Mesenchymal stem cell (in vitro differentiated cells and primary cell): Measurements from ENCODE around the gene REV3L.
A peak's percentile ranks its signal among the peaks of the same experiment; 100 is the strongest.
"Not testable (repeated sequence)": the region's sequence is repeated elsewhere in the genome, so short reads cannot be mapped to it uniquely, and the experiment has no call there.

Experiments used
- DNase-seq: peaks from one replicate; pipeline ENCODE4 v3.0.0-alpha.2; 2013
- H2AFZ ChIP-seq: one replicate; pipeline ENCODE4 v1.6.1; 2013; ENCODE audit warnings: low read depth, mild to moderate bottlenecking, control low read depth, inconsistent platforms, low read length, moderate library complexity
- H2AK5ac ChIP-seq: 2 replicates; pipeline ENCODE4 v1.6.1; 2013; ENCODE audit warnings: low read length, moderate library complexity, mild to moderate bottlenecking, inconsistent platforms; ENCODE audit not compliant: severe bottlenecking
- H2BK120ac ChIP-seq: one replicate; pipeline ENCODE4 v1.6.1; 2013; ENCODE audit warnings: low read depth, mild to moderate bottlenecking, inconsistent platforms, low read length, moderate library complexity
- H2BK12ac ChIP-seq, 2 experiments: one replicate each; pipeline ENCODE4 v1.6.1; 2013; ENCODE audit warnings: inconsistent platforms in 2 of 2, low read length in 2 of 2, mild to moderate bottlenecking in 2 of 2, moderate library complexity in 2 of 2, control low read depth in 1 of 2
- H2BK15ac ChIP-seq: one replicate; pipeline ENCODE4 v1.6.1; 2013; ENCODE audit warnings: mild to moderate bottlenecking, low read depth, inconsistent platforms; ENCODE audit not compliant: poor library complexity, severe bottlenecking
- H2BK5ac ChIP-seq: 2 replicates; pipeline ENCODE4 v1.6.1; 2013; ENCODE audit warnings: low read depth, mild to moderate bottlenecking, low read length, control low read depth, inconsistent platforms; ENCODE audit not compliant: poor library complexity, severe bottlenecking
- H3K14ac ChIP-seq, 2 experiments: one replicate each; pipeline ENCODE4 v1.6.1; 2013; ENCODE audit warnings: inconsistent platforms in 2 of 2, low read length in 2 of 2, control low read depth in 1 of 2, mild to moderate bottlenecking in 1 of 2, moderate library complexity in 1 of 2
- H3K18ac ChIP-seq, 2 experiments: one replicate each; pipeline ENCODE4 v1.6.1; 2013; ENCODE audit warnings: inconsistent platforms in 2 of 2, low read length in 2 of 2, control low read depth in 1 of 2, low read depth in 1 of 2, mild to moderate bottlenecking in 1 of 2
- H3K23ac ChIP-seq, 2 experiments: one replicate each; pipeline ENCODE4 v1.6.1; 2013; ENCODE audit warnings: inconsistent platforms in 2 of 2, low read length in 2 of 2, mild to moderate bottlenecking in 2 of 2, moderate library complexity in 2 of 2, control low read depth in 1 of 2
- H3K27ac ChIP-seq: 2 replicates; pipeline ENCODE4 v1.5.1; 2013; ENCODE audit warnings: mild to moderate bottlenecking, moderate library complexity, low read length, control low read depth, inconsistent platforms; ENCODE audit not compliant: poor library complexity, severe bottlenecking
- H3K27me3 ChIP-seq, 2 experiments: 2 replicates each; pipeline versions ENCODE4 v1.6.1 to v1.7.0; 2013; ENCODE audit warnings: low read length in 2 of 2, mild to moderate bottlenecking in 2 of 2, moderate library complexity in 2 of 2, control low read depth in 1 of 2, inconsistent platforms in 1 of 2; ENCODE audit not compliant: control insufficient read depth in 1 of 2, insufficient read depth in 1 of 2
- H3K36me3 ChIP-seq, 2 experiments: 2 replicates each; pipeline versions ENCODE4 v1.6.1 to v1.7.0; 2013; ENCODE audit warnings: low read length in 2 of 2, control low read depth in 1 of 2, inconsistent platforms in 1 of 2, low read depth in 1 of 2, mild to moderate bottlenecking in 1 of 2; ENCODE audit not compliant: insufficient read depth in 2 of 2, control insufficient read depth in 1 of 2
- H3K4ac ChIP-seq, 2 experiments: one replicate each; pipeline ENCODE4 v1.6.1; 2013; ENCODE audit warnings: inconsistent platforms in 2 of 2, low read length in 2 of 2, mild to moderate bottlenecking in 2 of 2, moderate library complexity in 2 of 2, control low read depth in 1 of 2, low read depth in 1 of 2
- H3K4me1 ChIP-seq: 2 replicates; pipeline ENCODE4 v1.6.1; 2013; ENCODE audit warnings: low read depth, low read length, control low read depth; ENCODE audit not compliant: control insufficient read depth, insufficient read depth
- H3K4me2 ChIP-seq: 2 replicates; pipeline ENCODE4 v1.6.1; 2013; ENCODE audit warnings: low read length, mild to moderate bottlenecking, inconsistent platforms; ENCODE audit not compliant: poor library complexity, severe bottlenecking
- H3K4me3 ChIP-seq, 2 experiments: 2 replicates each; pipeline versions ENCODE4 v1.5.1 to v1.7.0; 2013; ENCODE audit warnings: low read length in 2 of 2, mild to moderate bottlenecking in 2 of 2, control low read depth in 1 of 2, low read depth in 1 of 2; ENCODE audit not compliant: insufficient read depth in 1 of 2
- H3K79me1 ChIP-seq: replicated peaks from 2 replicates; pipeline ENCODE4 v1.6.1; 2013; ENCODE audit warnings: mild to moderate bottlenecking, control low read depth, low read length, inconsistent platforms; ENCODE audit not compliant: poor library complexity, severe bottlenecking
- H3K9ac ChIP-seq: 2 replicates; pipeline ENCODE4 v1.7.0; 2013; ENCODE audit warnings: mild to moderate bottlenecking, low read length, moderate library complexity
- H3K9me3 ChIP-seq: 2 replicates; pipeline ENCODE4 v1.7.0; 2013; ENCODE audit warnings: mild to moderate bottlenecking, low read length; ENCODE audit not compliant: control insufficient read depth
- H4K8ac ChIP-seq: one replicate; pipeline ENCODE4 v1.6.1; 2013; ENCODE audit warnings: inconsistent platforms, mild to moderate bottlenecking, low read length, moderate library complexity
- H4K91ac ChIP-seq: one replicate; pipeline ENCODE4 v1.6.1; 2013; ENCODE audit warnings: mild to moderate bottlenecking, low read length, inconsistent platforms
- WGBS: methylation state at CpG from one replicate; pipeline ENCODE4 v1.1.7; 2013; ENCODE audit warnings: mixed read lengths; 5-methylcytosine and 5-hydroxymethylcytosine counted together

The REV3L gene

GRCh38 chr6:111301946-111302345 lies 181.1 kb downstream of the REV3L start:
- Histone ChIP-seq H3K14ac (no peak overlapping the region), H2BK5ac (no peak overlapping the region), H3K79me1 (peaks cover 9% of the 10 kb centered on the region), H4K91ac (no peak overlapping the region), H3K18ac (no peak overlapping the region), H2BK15ac (no peak overlapping the region), H3K9me3 (no peaks in the 10 kb centered on the region), H3K9ac (no peak overlapping the region), H2BK120ac (no peak overlapping the region), H3K27me3 (no peaks in the 10 kb centered on the region), H3K4me2 (no peak overlapping the region), H4K8ac (no peak overlapping the region), H3K27ac (peak overlapping the region; percentile 43), H2AK5ac (no peak overlapping the region), H3K4ac (no peak overlapping the region), H3K36me3 (peaks cover 0 to 92% of the 10 kb centered on the region in 2 experiments), H3K4me3 (no peak overlapping the region), H2BK12ac (no peak overlapping the region), H3K23ac (no peak overlapping the region), H2AFZ (no peak overlapping the region), H3K4me1 (peaks cover 2% of the 10 kb centered on the region)
- DNase-seq, result no peak
- 80% methylated on average over 1 of the region's 2 CpGs for WGBS

GRCh38 chr6:111300938-111301800 lies 181.8 kb downstream of the REV3L start:
- 76% methylated on average over 9 of the region's 9 CpGs for WGBS

GRCh38 chr6:111297776-111298175 lies 185.2 kb downstream of the REV3L start:
- H3K4me2 ChIP-seq, result no peak overlapping the region
- no peak overlapping the region for H3K18ac ChIP-seq
- no peak overlapping the region for H2BK120ac ChIP-seq
- H2AFZ ChIP-seq, result no peak overlapping the region
- no peaks in the 10 kb centered on the region for H3K27me3 ChIP-seq
- H2AK5ac ChIP-seq, result no peak overlapping the region
- H2BK5ac ChIP-seq, result no peak overlapping the region
- no peak overlapping the region for H3K23ac ChIP-seq
- no peak for DNase-seq
- H3K4ac ChIP-seq, result no peak overlapping the region
- H4K91ac ChIP-seq, result no peak overlapping the region
- peaks cover 3 to 59% of the 10 kb centered on the region in 2 experiments for H3K36me3 ChIP-seq
- no peak overlapping the region for H2BK12ac ChIP-seq
- H3K4me3 ChIP-seq, result no peak overlapping the region
- peaks cover 2% of the 10 kb centered on the region for H3K4me1 ChIP-seq
- no peak overlapping the region for H3K9ac ChIP-seq
- no peak overlapping the region for H2BK15ac ChIP-seq
- H3K79me1 ChIP-seq, result peaks cover 10% of the 10 kb centered on the region
- no peak overlapping the region for H3K14ac ChIP-seq
- no peak overlapping the region for H3K27ac ChIP-seq
- H4K8ac ChIP-seq, result no peak overlapping the region
- no peaks in the 10 kb centered on the region for H3K9me3 ChIP-seq
- WGBS, result 100% methylated on average over 1 of the region's 1 CpG

More at GRCh38 chr6:111300938-111301800, 181.8 kb downstream of the REV3L start:
- not testable (repeated sequence) for H3K4me2 ChIP-seq, H2AFZ ChIP-seq, H3K9ac ChIP-seq, H3K27me3 ChIP-seq, H3K4ac ChIP-seq, H4K8ac ChIP-seq, H3K14ac ChIP-seq, H2BK12ac ChIP-seq, H2BK5ac ChIP-seq, H3K23ac ChIP-seq, H3K27ac ChIP-seq, H2BK120ac ChIP-seq, H3K79me1 ChIP-seq, H3K4me1 ChIP-seq, H4K91ac ChIP-seq, H3K4me3 ChIP-seq, H3K18ac ChIP-seq, H2AK5ac ChIP-seq, H2BK15ac ChIP-seq, H3K9me3 ChIP-seq
- peaks cover 3 to 85% of the 10 kb centered on the region in 2 experiments for H3K36me3 ChIP-seq
- DNase-seq, result peak; percentile 55

GRCh38 chr6:111294374-111294967 lies 188.5 kb downstream of the REV3L start:
- no peak overlapping the region for H2BK12ac ChIP-seq

More at GRCh38 chr6:111294374-111294967, 188.5 kb downstream of the REV3L start:
- Histone ChIP-seq H3K9ac (no peak overlapping the region), H2AK5ac (no peak overlapping the region), H3K79me1 (peaks cover 13% of the 10 kb centered on the region), H2BK5ac (no peak overlapping the region), H3K4me2 (no peak overlapping the region), H3K4me3 (no peak overlapping the region), H4K91ac (no peak overlapping the region), H3K23ac (no peak overlapping the region), H3K36me3 (peaks cover 8 to 26% of the 10 kb centered on the region in 2 experiments), H3K27ac (no peak overlapping the region), H2AFZ (no peak overlapping the region), H3K4ac (no peak overlapping the region), H3K4me1 (peaks cover 3% of the 10 kb centered on the region), H2BK120ac (no peak overlapping the region), H3K18ac (no peak overlapping the region), H2BK15ac (no peak overlapping the region), H3K9me3 (no peaks in the 10 kb centered on the region), H3K14ac (no peak overlapping the region), H4K8ac (no peak overlapping the region), H3K27me3 (no peaks in the 10 kb centered on the region)
- 93% methylated on average over 3 of the region's 7 CpGs for WGBS
- DNase-seq, result no peak
